CD4-positive, alpha-beta T cell (primary cell): ENCODE measurements around the gene STK32C. TPM values are rescaled to one million over a fixed set of nuclear protein-coding genes. Genes with fewer than 3 reads are reported as not detected.

Experiments used
- ATAC-seq: fragments of 200-7000 bp; cut with Tn5 transposase; one replicate; pipeline ENCODE4 v1.10.0; 2022; ENCODE audit warnings: mild to moderate bottlenecking; ENCODE audit not compliant: poor library complexity
- CTCF ChIA-PET: fragments of 350-600 bp; sonication (Branson Sonifier 250); formaldehyde crosslinking; loops from one replicate; lab custom pipeline; 2021; ENCODE audit warnings: antibody characterized with exemption, inconsistent platforms; lab: Charles Lee
- POLR2A ChIA-PET: fragments of 350-600 bp; sonication (Branson Sonifier 250); formaldehyde crosslinking; loops from one replicate; lab custom pipeline; 2021; ENCODE audit warnings: antibody characterized with exemption, inconsistent platforms; lab: Charles Lee
- DNase-seq, 14 experiments: peaks; one replicate each; pipeline ENCODE4 v3.0.0-alpha.2; 2013 to 2020; ENCODE audit warnings: mixed read lengths in 2 of 14
- H3K27ac ChIP-seq, 2 donors: one replicate each; pipeline versions ENCODE4 v1.5.1 to v1.7.0; 2013; ENCODE audit warnings: low read length in 2 of 2, low read depth in 1 of 2, mild to moderate bottlenecking in 1 of 2
- H3K27me3 ChIP-seq, 2 experiments: 1 replicate in 1 of 2; 2 replicates in 1 of 2; pipeline versions ENCODE4 v1.6.1 to v1.7.0; 2013; ENCODE audit warnings: low read length in 2 of 2, control low read depth in 1 of 2, mild to moderate bottlenecking in 1 of 2, moderate library complexity in 1 of 2; ENCODE audit not compliant: insufficient read depth in 2 of 2, control insufficient read depth in 1 of 2
- H3K36me3 ChIP-seq: one replicate; pipeline ENCODE4 v1.6.1; 2013; ENCODE audit warnings: low read length, control low read depth; ENCODE audit not compliant: insufficient read depth
- H3K4me1 ChIP-seq: one replicate; pipeline ENCODE4 v1.6.1; 2013; ENCODE audit warnings: low read length, control low read depth; ENCODE audit not compliant: insufficient read depth
- H3K4me3 ChIP-seq: one replicate; pipeline ENCODE4 v1.5.1; 2013; ENCODE audit warnings: mild to moderate bottlenecking, low read length, moderate library complexity
- H3K9me3 ChIP-seq, 2 experiments: 1 replicate in 1 of 2; 2 replicates in 1 of 2; pipeline versions ENCODE4 v1.6.1 to v1.7.0; 2013; ENCODE audit warnings: low read length in 2 of 2, mild to moderate bottlenecking in 2 of 2, control low read depth in 1 of 2, moderate library complexity in 1 of 2; ENCODE audit not compliant: control insufficient read depth in 1 of 2, insufficient read depth in 1 of 2
- H3K27ac Mint-ChIP-seq: one replicate; pipeline ENCODE4 v1.8.0; 2020; ENCODE audit warnings: mixed read lengths
- H3K27me3 Mint-ChIP-seq: one replicate; pipeline ENCODE4 v1.8.0; 2021; ENCODE audit warnings: mixed read lengths
- H3K36me3 Mint-ChIP-seq: one replicate; pipeline ENCODE4 v1.8.0; 2021; ENCODE audit warnings: low read depth, mixed read lengths
- H3K4me1 Mint-ChIP-seq: one replicate; pipeline ENCODE4 v1.8.0; 2021; ENCODE audit warnings: low read depth, mixed read lengths
- H3K4me3 Mint-ChIP-seq: one replicate; pipeline ENCODE4 v1.8.0; 2020; ENCODE audit warnings: mild to moderate bottlenecking, mixed read lengths
- H3K9me3 Mint-ChIP-seq: one replicate; pipeline ENCODE4 v1.8.0; 2020; ENCODE audit warnings: mixed read lengths
- intact Hi-C, 2 experiments: fragments of 100-400 bp; cut with DNase I in 1 of 2; cut with micrococcal nuclease in 1 of 2; formaldehyde crosslinking; loops; one replicate each; pipeline versions ENCODE4 v1.15.1 to v1.9.0; 2023 to 2025; cut with DNase I, micrococcal nuclease
- total RNA-seq, 174 experiments: library from RNA in 2 of 174; stranded (reverse) in 2 of 174; gene quantifications; one replicate each; pipeline ENCODE4 v1.2.3 and lab custom pipeline; 2021 to 2026
- TF ChIP-seq, protein P1 (sequence below): fragments of 200-600 bp; IDR thresholded peaks from one replicate; pipeline ENCODE4 v1.8.0; 2022; ENCODE audit warnings: antibody characterized with exemption, mild to moderate bottlenecking

The STK32C gene
- total RNA-seq, 2 experiments from 2014 or later, result 4.9 to 5.2 TPM

DNA sequence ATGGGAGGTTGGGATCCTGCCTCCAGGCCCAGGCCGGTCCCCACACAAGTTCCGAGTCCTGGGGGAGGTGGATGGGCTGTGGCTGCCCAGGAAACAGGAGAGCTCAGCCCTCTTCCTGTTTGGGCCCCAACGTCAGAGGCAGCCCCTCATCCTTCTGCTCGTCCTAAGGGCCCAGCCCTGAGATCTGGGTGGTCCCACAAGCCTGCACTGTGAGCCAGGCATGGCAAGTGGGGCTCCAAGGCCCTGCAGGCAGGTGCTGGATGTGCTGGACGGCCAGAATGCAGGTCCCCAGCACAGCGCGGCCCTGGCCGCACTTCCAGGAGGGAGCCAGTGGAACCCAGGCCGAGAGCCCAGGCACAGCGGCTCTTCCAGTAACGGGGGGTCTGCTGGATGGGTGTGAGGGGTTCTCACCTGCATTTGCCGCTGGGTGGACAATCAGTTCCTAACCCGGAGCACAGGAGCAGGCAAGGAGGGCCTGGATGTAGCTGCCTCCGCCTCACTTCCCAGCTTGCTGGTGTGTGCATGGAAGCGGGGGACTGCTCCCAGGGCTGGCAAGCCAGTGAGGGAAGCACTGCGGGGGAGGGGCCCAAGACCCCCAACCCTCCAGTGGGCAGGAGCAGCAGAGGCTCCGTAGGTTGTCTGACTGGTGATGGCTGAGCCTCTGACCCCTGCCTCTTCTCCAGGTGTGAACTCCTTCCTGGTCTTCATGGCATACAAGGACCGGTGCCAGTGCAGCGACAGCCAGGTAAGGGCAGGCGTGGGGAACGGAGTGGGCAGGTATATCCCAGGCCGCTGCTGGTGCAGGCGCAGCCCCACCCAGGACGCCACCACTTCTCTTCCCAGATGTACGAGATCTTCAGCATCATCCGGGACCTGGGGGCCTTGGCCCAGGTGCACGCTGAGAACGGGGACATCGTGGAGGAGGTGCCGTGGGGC is 111.3 kb downstream of the STK32C start:
- H3K36me3 Mint-ChIP-seq, result no peaks in the 10 kb centered on the region
- no peaks in the 10 kb centered on the region for H3K9me3 Mint-ChIP-seq
- Histone ChIP-seq H3K27me3 (no peaks in the 10 kb centered on the region), H3K4me1 (no peaks in the 10 kb centered on the region), H3K9me3 (peaks cover 0 to 34% of the 10 kb centered on the region in 2 experiments), H3K27ac (no peak overlapping the region), H3K4me3 (no peak overlapping the region), H3K36me3 (no peaks in the 10 kb centered on the region)
- H3K27ac Mint-ChIP-seq, result no peak overlapping the region
- peaks cover 9% of the 10 kb centered on the region for H3K27me3 Mint-ChIP-seq
- ChIA-PET POLR2A (no interaction called here), CTCF (interaction anchor here (0.6 kb wide), 1 partner anchor 66 kb away, joined by 3 read pairs; no protein-coding TSS in a partner anchor)
- intact Hi-C loops, result no loop called here
- TF ChIP-seq, protein P1, sequence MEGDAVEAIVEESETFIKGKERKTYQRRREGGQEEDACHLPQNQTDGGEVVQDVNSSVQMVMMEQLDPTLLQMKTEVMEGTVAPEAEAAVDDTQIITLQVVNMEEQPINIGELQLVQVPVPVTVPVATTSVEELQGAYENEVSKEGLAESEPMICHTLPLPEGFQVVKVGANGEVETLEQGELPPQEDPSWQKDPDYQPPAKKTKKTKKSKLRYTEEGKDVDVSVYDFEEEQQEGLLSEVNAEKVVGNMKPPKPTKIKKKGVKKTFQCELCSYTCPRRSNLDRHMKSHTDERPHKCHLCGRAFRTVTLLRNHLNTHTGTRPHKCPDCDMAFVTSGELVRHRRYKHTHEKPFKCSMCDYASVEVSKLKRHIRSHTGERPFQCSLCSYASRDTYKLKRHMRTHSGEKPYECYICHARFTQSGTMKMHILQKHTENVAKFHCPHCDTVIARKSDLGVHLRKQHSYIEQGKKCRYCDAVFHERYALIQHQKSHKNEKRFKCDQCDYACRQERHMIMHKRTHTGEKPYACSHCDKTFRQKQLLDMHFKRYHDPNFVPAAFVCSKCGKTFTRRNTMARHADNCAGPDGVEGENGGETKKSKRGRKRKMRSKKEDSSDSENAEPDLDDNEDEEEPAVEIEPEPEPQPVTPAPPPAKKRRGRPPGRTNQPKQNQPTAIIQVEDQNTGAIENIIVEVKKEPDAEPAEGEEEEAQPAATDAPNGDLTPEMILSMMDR, result no peak
- DNase-seq (no peak), ATAC-seq (no peak)
- H3K4me1 Mint-ChIP-seq, result no peaks in the 10 kb centered on the region
- no peak overlapping the region for H3K4me3 Mint-ChIP-seq

DNA sequence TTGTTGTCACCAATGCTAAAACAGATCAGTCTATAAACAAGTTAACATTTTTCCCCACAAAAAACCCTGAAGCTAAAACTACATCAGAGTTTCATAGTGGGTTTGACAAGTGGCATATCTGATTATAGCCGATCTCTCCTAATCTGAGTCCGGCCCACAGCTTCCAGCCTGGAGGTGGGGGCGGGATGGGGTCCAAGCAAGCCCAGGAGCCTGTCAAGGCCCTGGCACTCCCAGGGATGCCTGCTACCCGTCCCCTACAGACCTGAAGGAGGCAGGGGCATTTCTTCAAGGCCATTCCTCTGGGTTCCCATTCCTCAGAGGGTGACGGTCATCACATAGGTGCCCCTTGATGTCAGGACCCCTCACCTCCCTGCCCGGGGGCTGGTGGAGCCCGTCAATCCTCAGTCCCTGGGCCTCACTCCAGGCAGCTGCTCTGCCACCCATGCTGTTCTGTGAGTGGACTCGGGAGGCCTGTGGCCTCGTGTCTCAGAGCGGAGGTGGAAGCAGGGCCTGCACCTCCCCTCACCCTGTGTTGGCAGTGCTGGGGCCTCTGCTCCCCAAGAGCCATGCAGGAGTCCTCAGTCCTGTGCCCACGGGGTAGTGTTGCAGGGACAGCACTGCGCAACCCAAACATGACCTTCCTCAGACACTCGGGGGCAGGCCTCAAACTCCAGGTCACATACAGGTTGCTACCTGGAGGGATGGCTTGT is 112.2 kb downstream of the STK32C start:
- Mint-ChIP-seq H3K4me1 (no peaks in the 10 kb centered on the region), H3K27ac (no peak overlapping the region), H3K9me3 (no peaks in the 10 kb centered on the region), H3K27me3 (peaks cover 9% of the 10 kb centered on the region), H3K36me3 (no peaks in the 10 kb centered on the region), H3K4me3 (no peak overlapping the region)
- peaks cover 0 to 34% of the 10 kb centered on the region in 2 experiments for H3K9me3 ChIP-seq
- DNase-seq, result no peak
- no peaks in the 10 kb centered on the region for H3K27me3 ChIP-seq
- H3K36me3 ChIP-seq, result no peaks in the 10 kb centered on the region
- H3K4me3 ChIP-seq, result no peak overlapping the region
- no peak overlapping the region for H3K27ac ChIP-seq
- ChIA-PET POLR2A (no interaction called here), CTCF (interaction anchor here (0.6 kb wide), 1 partner anchor 67 kb away, joined by 3 read pairs; no protein-coding TSS in a partner anchor)
- intact Hi-C loops, result no loop called here
- no peak for ATAC-seq
- no peaks in the 10 kb centered on the region for H3K4me1 ChIP-seq
- TF ChIP-seq, protein P1, result no peak

DNA sequence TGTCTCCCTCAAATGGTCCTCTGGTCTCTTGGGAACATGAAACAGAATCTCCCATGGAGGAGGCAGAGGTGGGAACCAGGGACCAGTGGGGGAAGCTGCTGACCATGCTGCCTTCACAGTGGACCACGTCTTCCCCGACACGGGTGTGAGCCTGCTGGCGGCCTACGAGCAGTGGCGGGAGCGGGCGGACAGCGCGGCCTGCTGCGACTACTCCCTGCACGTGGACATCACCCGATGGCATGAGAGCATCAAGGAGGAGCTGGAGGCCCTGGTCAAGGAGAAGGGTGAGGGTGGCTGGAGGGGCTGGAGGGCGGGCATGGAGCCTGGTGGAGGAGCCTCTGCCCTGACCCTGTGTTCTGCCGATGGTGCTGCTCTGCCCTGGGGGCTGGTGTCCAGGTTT is 113.0 kb downstream of the STK32C start:
- POLR2A ChIA-PET, result no interaction called here
- no peaks in the 10 kb centered on the region for H3K27me3 ChIP-seq
- H3K27ac ChIP-seq, result no peak overlapping the region
- H3K4me1 ChIP-seq, result no peaks in the 10 kb centered on the region
- Mint-ChIP-seq H3K27ac (no peak overlapping the region), H3K36me3 (no peaks in the 10 kb centered on the region), H3K4me1 (no peaks in the 10 kb centered on the region), H3K9me3 (no peaks in the 10 kb centered on the region), H3K4me3 (no peak overlapping the region), H3K27me3 (peaks cover 14% of the 10 kb centered on the region)
- H3K36me3 ChIP-seq, result no peaks in the 10 kb centered on the region
- CTCF ChIA-PET, result no interaction called here
- intact Hi-C loops, result no loop called here
- H3K9me3 ChIP-seq, result peaks cover 0 to 42% of the 10 kb centered on the region in 2 experiments
- no peak for ATAC-seq
- H3K4me3 ChIP-seq, result no peak overlapping the region
- DNase-seq, result no peak
- TF ChIP-seq, protein P1, result no peak
